H9 (cell line): Measurements from ENCODE around the gene SCN7A. TPM values are rescaled to one million over a fixed set of nuclear protein-coding genes. Genes with fewer than 3 reads are reported as not detected.
A peak's percentile ranks its signal among the peaks of the same experiment; 100 is the strongest.

Experiments
- DNase-seq: peaks from one replicate; pipeline ENCODE4 v3.0.0-alpha.2; 2017
- H2AFZ ChIP-seq: one replicate; pipeline ENCODE4 v1.6.1; 2013; ENCODE audit warnings: mild to moderate bottlenecking, low read length, control low read depth, moderate library complexity
- H2AK5ac ChIP-seq: 2 replicates; pipeline ENCODE4 v1.6.1; 2013; ENCODE audit warnings: low read length, control low read depth, mixed read lengths; ENCODE audit not compliant: insufficient read length
- H2BK120ac ChIP-seq: one replicate; pipeline ENCODE4 v1.6.1; 2013; ENCODE audit warnings: low read depth, mild to moderate bottlenecking, low read length, control low read depth, inconsistent platforms; ENCODE audit not compliant: poor library complexity, severe bottlenecking
- H2BK12ac ChIP-seq: 2 replicates; pipeline ENCODE4 v1.6.1; 2013; ENCODE audit warnings: low read length, control low read depth, mixed read lengths, low read depth; ENCODE audit not compliant: insufficient read length
- H2BK15ac ChIP-seq: 2 replicates; pipeline ENCODE4 v1.6.1; 2013; ENCODE audit warnings: low read depth, low read length, control low read depth
- H2BK20ac ChIP-seq: one replicate; pipeline ENCODE4 v1.6.1; 2013; ENCODE audit warnings: low read depth, mild to moderate bottlenecking, low read length, control low read depth, inconsistent platforms; ENCODE audit not compliant: poor library complexity, severe bottlenecking
- H2BK5ac ChIP-seq: 2 replicates; pipeline ENCODE4 v1.6.1; 2013; ENCODE audit warnings: low read length, control low read depth, mixed read lengths; ENCODE audit not compliant: insufficient read length
- H3K14ac ChIP-seq: 2 replicates; pipeline ENCODE4 v1.6.1; 2013; ENCODE audit warnings: low read length, control low read depth; ENCODE audit not compliant: insufficient read depth
- H3K18ac ChIP-seq: 2 replicates; pipeline ENCODE4 v1.6.1; 2013; ENCODE audit warnings: low read depth, mild to moderate bottlenecking, mixed read lengths, low read length, control low read depth; ENCODE audit not compliant: insufficient read length
- H3K23ac ChIP-seq: 2 replicates; pipeline ENCODE4 v1.6.1; 2013; ENCODE audit warnings: low read length, control low read depth, mixed read lengths, low read depth; ENCODE audit not compliant: insufficient read length
- H3K23me2 ChIP-seq: 2 replicates; pipeline ENCODE4 v1.6.1; 2013; ENCODE audit warnings: low read depth, mild to moderate bottlenecking, mixed read lengths, low read length, control low read depth; ENCODE audit not compliant: insufficient read length, poor library complexity, severe bottlenecking
- H3K27ac ChIP-seq: 2 replicates; pipeline ENCODE4 v1.5.1; 2013; ENCODE audit warnings: low read length, control low read depth, mixed read lengths, low read depth; ENCODE audit not compliant: insufficient read length
- H3K27me3 ChIP-seq: 2 replicates; pipeline ENCODE4 v1.6.1; 2013; ENCODE audit warnings: low read length, control low read depth, inconsistent platforms; ENCODE audit not compliant: insufficient read depth
- H3K4ac ChIP-seq: 2 replicates; pipeline ENCODE4 v1.6.1; 2013; ENCODE audit warnings: low read depth, mild to moderate bottlenecking, control low read depth, inconsistent platforms, low read length, moderate library complexity
- H3K4me1 ChIP-seq: 2 replicates; pipeline ENCODE4 v1.6.1; 2013; ENCODE audit warnings: low read length, control low read depth, inconsistent platforms; ENCODE audit not compliant: insufficient read depth
- H3K4me2 ChIP-seq: 2 replicates; pipeline ENCODE4 v1.6.1; 2013; ENCODE audit warnings: low read length, control low read depth, mixed read lengths; ENCODE audit not compliant: insufficient read length, insufficient read depth
- H3K56ac ChIP-seq: 2 replicates; pipeline ENCODE4 v1.6.1; 2013; ENCODE audit warnings: low read depth, mild to moderate bottlenecking, mixed read lengths, low read length, control low read depth; ENCODE audit not compliant: insufficient read length
- H3K79me1 ChIP-seq: 2 replicates; pipeline ENCODE4 v1.6.1; 2013; ENCODE audit warnings: low read depth, mild to moderate bottlenecking, moderate library complexity, low read length, control low read depth, inconsistent platforms; ENCODE audit not compliant: insufficient read depth, poor library complexity, severe bottlenecking
- H3K79me2 ChIP-seq: 2 replicates; pipeline ENCODE4 v1.6.1; 2013; ENCODE audit warnings: low read length, control low read depth, inconsistent platforms; ENCODE audit not compliant: insufficient read depth
- H3K9ac ChIP-seq: 2 replicates; pipeline ENCODE4 v1.6.1; 2013; ENCODE audit warnings: low read length, control low read depth, mixed read lengths; ENCODE audit not compliant: insufficient read length; ENCODE audit errors: extremely low read depth
- H3K9me3 ChIP-seq: one replicate; pipeline ENCODE4 v1.6.1; 2013; ENCODE audit warnings: low read depth, low read length, inconsistent platforms; ENCODE audit not compliant: control insufficient read depth
- H3T11ph ChIP-seq: one replicate; pipeline ENCODE4 v1.6.1; 2013; ENCODE audit warnings: mild to moderate bottlenecking, low read length, control low read depth, inconsistent platforms
- H4K20me1 ChIP-seq: one replicate; pipeline ENCODE4 v1.6.1; 2013; ENCODE audit not compliant: control insufficient read depth, insufficient read length, insufficient read depth
- H4K5ac ChIP-seq: 2 replicates; pipeline ENCODE4 v1.6.1; 2013; ENCODE audit warnings: low read depth, mild to moderate bottlenecking, mixed read lengths, low read length, control low read depth; ENCODE audit not compliant: insufficient read length
- H4K8ac ChIP-seq: replicated peaks from 2 replicates; pipeline ENCODE4 v1.6.1; 2013; ENCODE audit warnings: low read length, control low read depth, mixed read lengths, low read depth; ENCODE audit not compliant: insufficient read length
- H4K91ac ChIP-seq: 2 replicates; pipeline ENCODE4 v1.6.1; 2013; ENCODE audit warnings: low read depth, mild to moderate bottlenecking, moderate library complexity, mixed read lengths, low read length, control low read depth; ENCODE audit not compliant: insufficient read length
- H3K27ac Mint-ChIP-seq, 3 experiments: 2 replicates in 2 of 3; 3 replicates in 1 of 3; pipeline ENCODE4 v1.8.0; 2020 to 2021; ENCODE audit warnings: mixed read lengths in 3 of 3, mild to moderate bottlenecking in 1 of 3, moderate library complexity in 1 of 3
- H3K27me3 Mint-ChIP-seq: 2 replicates; pipeline ENCODE4 v1.8.0; 2021; ENCODE audit warnings: low read depth, mild to moderate bottlenecking, moderate library complexity, mixed read lengths
- H3K36me3 Mint-ChIP-seq, 3 experiments: 2 replicates in 2 of 3; 3 replicates in 1 of 3; pipeline ENCODE4 v1.8.0; 2020 to 2021; ENCODE audit warnings: low read depth in 3 of 3, mixed read lengths in 3 of 3; ENCODE audit not compliant: insufficient read depth in 1 of 3
- H3K4me1 Mint-ChIP-seq, 2 experiments: 2 replicates each; pipeline ENCODE4 v1.8.0; 2020; ENCODE audit warnings: mixed read lengths in 2 of 2
- H3K4me3 Mint-ChIP-seq, 2 experiments: 2 replicates in 1 of 2; 3 replicates in 1 of 2; pipeline ENCODE4 v1.8.0; 2020 to 2021; ENCODE audit warnings: mild to moderate bottlenecking in 2 of 2, mixed read lengths in 2 of 2, moderate library complexity in 1 of 2
- H3K9me3 Mint-ChIP-seq, 2 experiments: 2 replicates in 1 of 2; 3 replicates in 1 of 2; pipeline ENCODE4 v1.8.0; 2020; ENCODE audit warnings: mild to moderate bottlenecking in 2 of 2, mixed read lengths in 2 of 2, moderate library complexity in 1 of 2
- CTCF ChIP-seq: fragments of 200-600 bp; sonication (generic); conservative IDR thresholded peaks from 3 replicates; pipeline ENCODE4 v1.8.0; 2021; ENCODE audit warnings: antibody characterized with exemption, mild to moderate bottlenecking
- WGBS: extraction: QIAGEN DNeasy Blood & Tissue Kit; methylation state at CpG from one replicate; pipeline ENCODE4 v1.1.7; 2013; ENCODE audit warnings: missing lambda C conversion rate, low lambda C conversion rate, mixed read lengths; ENCODE audit not compliant: insufficient read length; ENCODE audit errors: extremely low coverage; 5-methylcytosine and 5-hydroxymethylcytosine counted together
- total RNA-seq: library from RNA; stranded (reverse); gene quantifications from 2 replicates; pipeline ENCODE4 v1.2.1, GENCODE V29; 2021

SCN7A gene
- total RNA-seq, 1 experiment from 2014 or later, result 0.07 TPM

DNA sequence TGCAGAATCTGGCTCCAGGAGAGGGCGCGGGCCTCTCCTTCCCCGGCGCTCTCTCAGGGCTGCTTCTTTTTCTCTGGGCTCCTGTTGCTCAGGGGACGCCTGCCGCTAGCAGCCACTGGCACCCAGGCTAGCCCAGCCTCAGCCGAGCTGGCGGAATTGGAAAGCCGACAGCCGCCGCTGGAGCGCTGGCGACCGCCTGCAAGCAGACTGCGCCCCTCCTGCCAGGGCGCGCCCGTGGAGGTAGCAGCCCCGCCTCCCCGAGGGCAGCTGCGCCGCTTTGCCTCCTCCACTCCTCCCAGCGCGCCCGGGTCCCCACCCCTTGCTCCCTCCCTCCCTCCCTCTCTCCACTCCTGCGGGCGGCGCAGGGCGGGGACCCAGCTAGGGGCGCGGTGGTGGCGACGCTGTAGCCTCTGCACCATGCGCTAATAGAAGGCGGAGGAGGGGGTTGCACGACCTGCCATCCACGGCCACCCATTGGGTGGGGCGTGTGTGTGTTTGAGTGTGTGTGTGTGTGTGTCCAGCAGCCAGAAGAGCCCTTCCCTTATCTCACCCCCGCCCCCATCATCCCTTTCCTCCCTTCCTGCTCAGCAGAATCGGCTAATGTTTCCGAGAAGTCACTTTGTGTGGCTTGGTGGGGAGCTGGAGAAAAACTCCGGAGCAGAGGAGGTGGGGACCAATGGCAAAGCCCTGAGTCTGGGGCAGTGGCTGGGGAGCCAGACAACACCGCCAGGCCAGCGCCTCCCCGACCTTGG, 118.1 kb downstream of the SCN7A start, which contains the start of gene SCN9A:
SCN9A (minus strand) TSS at position 209 of the 752 bp plus-strand sequence. CDS start 64,188 bp downstream, outside the sequence.
- Histone ChIP-seq H2BK15ac (no peak within 1 kb of the TSS), H3K4ac (no peak within 1 kb of the TSS), H4K91ac (no peak within 1 kb of the TSS), H4K5ac (no peak within 1 kb of the TSS), H3K23ac (no peak within 1 kb of the TSS), H3K79me2 (no peaks in the 10 kb centered on the region), H3T11ph (no peak within 1 kb of the TSS), H3K18ac (no peak within 1 kb of the TSS), H3K14ac (no peak within 1 kb of the TSS), H3K27me3 (no peaks in the 10 kb centered on the region), H2BK12ac (no peak within 1 kb of the TSS), H4K8ac (no peak within 1 kb of the TSS), H2BK120ac (no peak within 1 kb of the TSS), H3K4me1 (peaks cover 6% of the 10 kb centered on the region; the same call in 1 of the 2 replicates), H3K9ac (peak within 1 kb of the TSS; percentile 8), H2AFZ (peak within 1 kb of the TSS; percentile 26), H2BK20ac (no peak within 1 kb of the TSS), H3K4me2 (peak within 1 kb of the TSS; percentile 90), H3K27ac (no peak within 1 kb of the TSS), H3K79me1 (no peaks in the 10 kb centered on the region), H2AK5ac (no peak within 1 kb of the TSS), H3K56ac (no peak within 1 kb of the TSS), H3K23me2 (peaks cover 11% of the 10 kb centered on the region), H4K20me1 (no peaks in the 10 kb centered on the region), H2BK5ac (no peak within 1 kb of the TSS), H3K9me3 (no peaks in the 10 kb centered on the region)
- peaks cover 30 to 40% of the 10 kb centered on the region in 2 experiments for H3K4me1 Mint-ChIP-seq
- no CpG with 5 or more reads among the region's 45 CpGs for WGBS
- no peaks in the 10 kb centered on the region; a peak in 1 of 5 replicates for H3K9me3 Mint-ChIP-seq
- no peaks in the 10 kb centered on the region for H3K36me3 Mint-ChIP-seq
- DNase-seq, result peak; percentile 92
- peak within 1 kb of the TSS; percentile 91 to 93 for H3K4me3 Mint-ChIP-seq
- H3K27me3 Mint-ChIP-seq, result peaks cover 29% of the 10 kb centered on the region
- peak; percentile 35; the same call in 2 of the 3 replicates for TF ChIP-seq CTCF
- H3K27ac Mint-ChIP-seq, result peak within 1 kb of the TSS; percentile 60 to 93 (median 65); a peak in 4 of 7 replicates
